WI38 (cell line): ENCODE data around the gene MSI2.

Source experiments
- H3K4me3 ChIP-seq: 2 replicates; pipeline ENCODE4 v1.5.1; 2011; ENCODE audit warnings: low read depth, mild to moderate bottlenecking, control low read depth, low read length
- CTCF ChIP-seq: IDR thresholded peaks from 2 replicates; pipeline ENCODE4 v1.5.1; 2012; ENCODE audit warnings: low read depth, mild to moderate bottlenecking, control low read depth, low read length

MSI2 gene

GRCh38 chr17:57537524-57538410 is 281.4 kb downstream of the MSI2 start:
- H3K4me3 ChIP-seq = no peak overlapping the region
- no peak for TF ChIP-seq CTCF

GRCh38 chr17:57538736-57539456 is 282.6 kb downstream of the MSI2 start:
- no peak for TF ChIP-seq CTCF
- H3K4me3 ChIP-seq = no peak overlapping the region

GRCh38 chr17:57539529-57540301 is 283.4 kb downstream of the MSI2 start:
- no peak overlapping the region for H3K4me3 ChIP-seq
- TF ChIP-seq CTCF = no peak

GRCh38 chr17:57540596-57540995 is 284.3 kb downstream of the MSI2 start:
- no peak overlapping the region for H3K4me3 ChIP-seq
- no peak for TF ChIP-seq CTCF

- no peak overlapping the region for H3K4me3 ChIP-seq
- no peak for TF ChIP-seq CTCF
These were observed 284.7 kb downstream of the MSI2 start for GRCh38 chr17:57541049-57541448.

- TF ChIP-seq CTCF = no peak
- H3K4me3 ChIP-seq = no peak overlapping the region
These were observed 285.4 kb downstream of the MSI2 start for GRCh38 chr17:57541472-57542394.
